GM19328 (cell line): ENCODE data around the gene TAB3.

ENCODE experiments used
- ATAC-seq: cut with Tn5 transposase; IDR thresholded peaks from one replicate; pipeline ENCODE4 v1.9.1; 2021; ENCODE audit warnings: mild to moderate bottlenecking, moderate library complexity; ENCODE audit not compliant: unreplicated experiment

The TAB3 gene

DNA sequence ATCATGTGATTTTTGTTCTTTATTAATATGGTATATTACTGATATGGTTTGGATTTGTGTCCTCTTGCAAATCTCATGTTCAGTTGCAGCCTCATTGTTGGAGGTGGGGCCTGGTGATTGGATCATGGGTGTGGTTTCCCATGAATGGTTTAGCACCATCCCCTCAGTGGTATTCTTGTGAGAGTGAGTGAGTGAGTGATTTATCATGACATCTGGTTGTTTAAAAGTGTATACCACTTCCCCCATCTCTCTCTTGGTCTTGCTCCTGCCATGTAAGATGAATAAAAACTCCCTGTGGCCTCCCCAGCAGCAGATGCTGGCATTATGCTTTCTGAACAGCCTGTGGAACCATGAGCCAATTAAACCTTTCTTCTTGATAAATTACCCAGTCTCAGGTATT is 111.5 kb downstream of the TAB3 start:
- no peak for ATAC-seq
